Smooth muscle cell (in vitro differentiated cells): ENCODE results near the gene MNS1. TPM values are rescaled to one million over a fixed set of nuclear protein-coding genes. Genes with fewer than 3 reads are reported as not detected.
"Not testable (repeated sequence)": the region's sequence is repeated elsewhere in the genome, so short reads cannot be mapped to it uniquely, and the experiment has no call there.

Experiments used
- DNase-seq: peaks from one replicate; lab custom pipeline; 2025; ENCODE audit not compliant: unreplicated experiment; lab: John Stamatoyannopoulos, UW
- H2AFZ ChIP-seq: fragments of 200-600 bp; sonication (generic); 2 replicates; pipeline ENCODE4 v1.6.0; 2016; ENCODE audit warnings: antibody characterized with exemption, low read depth, mild to moderate bottlenecking
- H3F3A ChIP-seq: fragments of 200-600 bp; sonication (generic); 2 replicates; pipeline ENCODE4 v1.6.0; 2017; ENCODE audit warnings: antibody characterized with exemption, low read depth
- H3K27ac ChIP-seq: fragments of 200-600 bp; sonication (generic); 2 replicates; pipeline ENCODE4 v1.5.1; 2016; ENCODE audit warnings: low read depth, mild to moderate bottlenecking
- H3K27me3 ChIP-seq: fragments of 200-600 bp; sonication (generic); 2 replicates; pipeline ENCODE4 v1.6.1; 2016; ENCODE audit warnings: low read depth, mild to moderate bottlenecking
- H3K36me3 ChIP-seq: fragments of 200-600 bp; sonication (generic); 2 replicates; pipeline ENCODE4 v1.5.1; 2016; ENCODE audit warnings: low read depth
- H3K4me1 ChIP-seq: fragments of 200-600 bp; sonication (generic); 2 replicates; pipeline ENCODE4 v1.5.1; 2016; ENCODE audit warnings: low read depth
- H3K4me2 ChIP-seq: fragments of 200-600 bp; sonication (generic); 2 replicates; pipeline ENCODE4 v1.6.0; 2016; ENCODE audit warnings: mild to moderate bottlenecking
- H3K4me3 ChIP-seq: fragments of 200-600 bp; sonication (generic); 2 replicates; pipeline ENCODE4 v1.5.1; 2016; ENCODE audit warnings: mild to moderate bottlenecking
- H3K79me2 ChIP-seq: fragments of 200-600 bp; sonication (generic); 2 replicates; pipeline ENCODE4 v1.6.0; 2016; ENCODE audit warnings: low read depth, mild to moderate bottlenecking
- H3K9ac ChIP-seq: fragments of 200-600 bp; sonication (generic); 2 replicates; pipeline ENCODE4 v1.6.0; 2016; ENCODE audit warnings: low read depth
- H3K9me3 ChIP-seq: fragments of 200-600 bp; sonication (generic); replicated peaks from 2 replicates; pipeline ENCODE4 v1.5.1; 2016; ENCODE audit warnings: low read depth
- H4K20me1 ChIP-seq: fragments of 200-600 bp; sonication (generic); 2 replicates; pipeline ENCODE4 v1.6.0; 2016; ENCODE audit warnings: low read depth
- WGBS: methylation state at CpG from one replicate; pipeline ENCODE4 v1.1.7; 2016; ENCODE audit warnings: low lambda C conversion rate; 5-methylcytosine and 5-hydroxymethylcytosine counted together
- polyA plus RNA-seq: library from polyadenylated mRNA; unstranded; fragments of >200 nt; fragmentation: Nextera tagmentation; extraction: Ambion mirVana; gene quantifications from 2 replicates; pipeline ENCODE4 v1.2.1, GENCODE V29; 2016
- total RNA-seq: library from RNA; depleted of rRNA; stranded (reverse); fragments of >200 nt; gene quantifications from 2 replicates; pipeline ENCODE4 v1.2.3, GENCODE V29; 2014
- TF ChIP-seq, protein P1 (sequence below): fragments of 200-600 bp; sonication (generic); IDR thresholded peaks from 2 replicates; pipeline ENCODE4 v1.5.1; 2017; ENCODE audit warnings: borderline replicate concordance, mild to moderate bottlenecking, antibody characterized with exemption; ENCODE audit not compliant: insufficient read depth, poor library complexity, severe bottlenecking

MNS1 gene
- total and polyA plus RNA-seq, 2 experiments from 2014 or later: 0.31 to 2.3 TPM

DNA sequence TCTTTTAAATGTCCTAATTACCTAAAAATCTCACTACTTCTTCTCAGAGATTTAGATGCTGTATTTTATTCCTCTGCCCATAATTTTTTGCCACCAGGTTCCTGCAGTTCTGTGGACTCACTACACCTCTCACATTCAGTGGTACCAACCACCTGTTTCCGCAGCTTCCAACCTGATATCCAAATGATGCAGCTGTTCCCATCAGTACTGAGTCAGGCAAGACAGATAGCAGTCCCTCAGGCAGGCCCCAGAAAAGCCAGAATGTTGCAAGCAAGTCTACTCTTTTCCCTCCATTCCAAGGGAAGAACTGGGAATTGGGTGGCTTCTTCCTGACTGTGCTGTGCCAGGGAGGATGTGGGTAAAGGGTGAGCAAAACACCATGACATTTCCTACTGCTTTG, 39.0 kb downstream of the MNS1 start:
- Histone ChIP-seq H3K27ac (no peak overlapping the region), H3K9ac (no peak overlapping the region), H3F3A (no peaks in the 10 kb centered on the region), H3K9me3 (no peaks in the 10 kb centered on the region), H3K4me2 (no peak overlapping the region), H3K4me3 (no peak overlapping the region), H4K20me1 (no peaks in the 10 kb centered on the region), H2AFZ (no peak overlapping the region), H3K4me1 (no peaks in the 10 kb centered on the region), H3K27me3 (no peaks in the 10 kb centered on the region), H3K36me3 (peaks cover 8% of the 10 kb centered on the region), H3K79me2 (no peaks in the 10 kb centered on the region)
- WGBS: 100% methylated on average over 1 of the region's 1 CpG
- TF ChIP-seq, protein P1, sequence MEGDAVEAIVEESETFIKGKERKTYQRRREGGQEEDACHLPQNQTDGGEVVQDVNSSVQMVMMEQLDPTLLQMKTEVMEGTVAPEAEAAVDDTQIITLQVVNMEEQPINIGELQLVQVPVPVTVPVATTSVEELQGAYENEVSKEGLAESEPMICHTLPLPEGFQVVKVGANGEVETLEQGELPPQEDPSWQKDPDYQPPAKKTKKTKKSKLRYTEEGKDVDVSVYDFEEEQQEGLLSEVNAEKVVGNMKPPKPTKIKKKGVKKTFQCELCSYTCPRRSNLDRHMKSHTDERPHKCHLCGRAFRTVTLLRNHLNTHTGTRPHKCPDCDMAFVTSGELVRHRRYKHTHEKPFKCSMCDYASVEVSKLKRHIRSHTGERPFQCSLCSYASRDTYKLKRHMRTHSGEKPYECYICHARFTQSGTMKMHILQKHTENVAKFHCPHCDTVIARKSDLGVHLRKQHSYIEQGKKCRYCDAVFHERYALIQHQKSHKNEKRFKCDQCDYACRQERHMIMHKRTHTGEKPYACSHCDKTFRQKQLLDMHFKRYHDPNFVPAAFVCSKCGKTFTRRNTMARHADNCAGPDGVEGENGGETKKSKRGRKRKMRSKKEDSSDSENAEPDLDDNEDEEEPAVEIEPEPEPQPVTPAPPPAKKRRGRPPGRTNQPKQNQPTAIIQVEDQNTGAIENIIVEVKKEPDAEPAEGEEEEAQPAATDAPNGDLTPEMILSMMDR: no peak
- no peak for DNase-seq

DNA sequence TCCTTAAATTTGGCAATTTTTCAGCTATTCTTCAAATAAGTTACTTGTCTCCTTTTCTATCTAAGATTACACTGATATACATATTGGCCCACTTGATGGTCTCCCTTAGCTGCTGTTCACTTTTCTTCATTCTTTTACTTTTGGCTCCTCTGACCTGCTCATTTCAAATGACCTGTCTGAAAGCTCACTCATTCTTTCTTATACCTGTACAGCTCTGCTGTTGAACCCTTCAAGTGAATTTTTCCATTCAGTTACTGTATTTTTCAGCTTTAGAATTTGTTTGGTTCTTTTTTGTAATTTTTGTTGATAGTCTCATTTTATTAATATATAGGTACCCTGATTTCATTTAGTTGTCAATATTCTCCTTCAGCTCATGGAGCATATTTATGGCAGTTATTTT, 39.7 kb downstream of the MNS1 start:
- H3K4me1 ChIP-seq: no peaks in the 10 kb centered on the region
- TF ChIP-seq, protein P1: no peak
- no peaks in the 10 kb centered on the region for H3K9me3 ChIP-seq
- H3K4me3 ChIP-seq: no peak overlapping the region
- H2AFZ ChIP-seq: no peak overlapping the region
- DNase-seq: no peak
- no peak overlapping the region for H3K4me2 ChIP-seq
- H3K36me3 ChIP-seq: peaks cover 8% of the 10 kb centered on the region
- no peaks in the 10 kb centered on the region for H3K79me2 ChIP-seq
- no peak overlapping the region for H3K9ac ChIP-seq
- no peaks in the 10 kb centered on the region for H3K27me3 ChIP-seq
- no peak overlapping the region for H3K27ac ChIP-seq
- no peaks in the 10 kb centered on the region for H4K20me1 ChIP-seq
- no peaks in the 10 kb centered on the region for H3F3A ChIP-seq

DNA sequence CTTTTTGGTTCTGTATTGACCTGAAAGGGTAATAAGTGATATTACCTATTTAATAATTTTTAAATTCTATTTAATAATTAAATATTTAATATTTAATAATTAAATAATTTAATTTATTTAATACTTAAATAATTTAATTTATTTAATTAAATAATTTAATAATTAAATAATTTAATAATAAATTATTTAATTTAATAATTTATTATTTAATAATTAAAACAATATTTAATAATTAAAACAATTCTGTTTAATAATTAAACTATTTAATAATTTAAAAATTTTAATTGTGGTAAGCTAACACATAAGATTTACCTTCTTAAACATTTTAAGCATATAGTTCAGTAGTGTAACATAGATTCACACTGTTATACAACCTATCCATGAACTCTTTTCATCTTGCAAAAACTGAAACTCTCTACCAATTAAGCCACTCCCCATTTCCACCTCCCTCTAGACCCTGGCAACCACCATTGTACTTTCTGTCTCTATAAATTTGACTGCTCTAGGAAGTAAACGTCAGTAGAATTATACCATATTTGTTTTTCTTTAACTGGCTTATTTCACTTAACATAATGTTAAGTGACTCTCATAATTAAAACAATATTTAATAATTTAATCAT, 51.7 kb downstream of the MNS1 start:
- not testable (repeated sequence) for H3K9ac ChIP-seq, H3K27ac ChIP-seq, H3K79me2 ChIP-seq, H3F3A ChIP-seq, H3K4me1 ChIP-seq, H3K4me3 ChIP-seq, H3K27me3 ChIP-seq, H4K20me1 ChIP-seq, H3K36me3 ChIP-seq, H3K4me2 ChIP-seq, H2AFZ ChIP-seq, DNase-seq, H3K9me3 ChIP-seq
- WGBS: 100% methylated on average over 1 of the region's 1 CpG

DNA sequence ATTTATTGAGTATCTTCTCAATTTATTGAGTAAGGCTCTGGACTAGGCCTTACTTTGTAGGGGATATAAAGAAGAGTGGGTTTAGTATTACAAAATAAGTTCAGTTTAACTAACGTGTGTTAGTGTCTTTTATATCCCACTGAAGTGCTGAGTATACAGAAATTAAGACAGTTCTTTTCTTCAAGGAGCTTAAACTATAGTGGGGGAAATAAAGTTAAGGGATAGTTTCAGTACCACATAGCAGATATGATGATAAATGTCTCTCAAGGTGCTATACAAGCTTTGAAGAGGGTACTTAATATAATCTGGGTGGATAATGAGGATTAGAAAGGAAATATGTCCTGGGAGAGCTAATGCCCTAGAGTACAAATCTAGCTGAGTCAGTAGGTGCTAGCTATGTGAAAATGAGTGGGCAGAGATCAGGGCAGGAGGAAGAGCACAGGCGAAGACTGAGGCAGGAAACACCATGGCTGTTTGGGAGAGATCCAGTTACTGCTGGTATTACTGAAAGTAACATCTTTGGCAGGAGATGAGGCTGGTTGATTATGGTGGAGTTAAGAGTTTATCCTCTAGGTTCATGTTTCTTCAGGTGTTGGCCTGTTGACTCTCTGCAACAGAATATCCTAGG, 53.7 kb downstream of the MNS1 start:
- Histone ChIP-seq H3K27ac (no peak overlapping the region), H3K4me1 (no peaks in the 10 kb centered on the region), H3K4me2 (peak overlapping the region; percentile 13), H3K79me2 (no peaks in the 10 kb centered on the region), H3K9ac (no peak overlapping the region), H2AFZ (no peak overlapping the region), H3K36me3 (no peaks in the 10 kb centered on the region), H3K4me3 (no peak overlapping the region), H3K9me3 (no peaks in the 10 kb centered on the region), H3F3A (no peaks in the 10 kb centered on the region), H4K20me1 (no peaks in the 10 kb centered on the region), H3K27me3 (no peaks in the 10 kb centered on the region)
- WGBS: 54% methylated on average over 2 of the region's 2 CpGs
- DNase-seq: no peak
- TF ChIP-seq, protein P1: no peak
